ENCODE results near the gene ACKR3. TPM values are rescaled to one million over a fixed set of nuclear protein-coding genes. Genes with fewer than 3 reads are reported as not detected.

Gene ACKR3
- total and polyA plus RNA-seq, 12 donors: 1.1 to 12.8 (median 1.9) TPM

- TF ChIP-seq POLR2A (IDR thresholded peaks at IDR 0.05): no peak
- no peak for TF ChIP-seq CTCF (IDR thresholded peaks at IDR 0.05)
- no peaks in the 10 kb centered on the region for H3K27me3 ChIP-seq
- 81 to 90% (median 87%) methylated on average over 5 to 6 of the region's 6 CpGs for WGBS, 4 donors
- H3K27ac ChIP-seq: no peak overlapping the region
- H3K4me3 ChIP-seq: no peak overlapping the region
- no peak for DNase-seq
- H3K36me3 ChIP-seq (replicated peaks in 1 of 2): no peaks in the 10 kb centered on the region
- no peaks in the 10 kb centered on the region for H3K4me1 ChIP-seq (replicated peaks in 1 of 2)
- no peaks in the 10 kb centered on the region for H3K9me3 ChIP-seq (replicated peaks in 1 of 3)
- intact Hi-C loops (cut with DNase I): no loop called here
Measured at GRCh38 chr2:236617221-236617737, 47.7 kb downstream of the ACKR3 start.

GRCh38 chr2:236617796-236618195 lies 48.2 kb downstream of the ACKR3 start:
- H3K27ac ChIP-seq: no peak overlapping the region
- WGBS, 4 donors: 87 to 91% (median 89%) methylated on average over 10 of the region's 10 CpGs
- H3K36me3 ChIP-seq (replicated peaks in 1 of 2): no peaks in the 10 kb centered on the region
- H3K4me3 ChIP-seq: no peak overlapping the region
- H3K4me1 ChIP-seq (replicated peaks in 1 of 2): no peaks in the 10 kb centered on the region
- no peaks in the 10 kb centered on the region for H3K27me3 ChIP-seq
- no peaks in the 10 kb centered on the region for H3K9me3 ChIP-seq (replicated peaks in 1 of 3)
- intact Hi-C loops (cut with DNase I): no loop called here
- TF ChIP-seq CTCF (IDR thresholded peaks at IDR 0.05) (no peak), POLR2A (IDR thresholded peaks at IDR 0.05) (no peak)
- DNase-seq: no peak

GRCh38 chr2:236618370-236618769 lies 48.7 kb downstream of the ACKR3 start:
- intact Hi-C loops (cut with DNase I): no loop called here
- Histone ChIP-seq H3K27me3 (no peaks in the 10 kb centered on the region), H3K36me3 (replicated peaks in 1 of 2) (no peaks in the 10 kb centered on the region), H3K4me1 (replicated peaks in 1 of 2) (no peaks in the 10 kb centered on the region), H3K4me3 (no peak overlapping the region), H3K9me3 (replicated peaks in 1 of 3) (no peaks in the 10 kb centered on the region), H3K27ac (no peak overlapping the region)
- 71 to 79% (median 77%) methylated on average over 7 of the region's 7 CpGs for WGBS, 4 donors
- no peak for TF ChIP-seq POLR2A (IDR thresholded peaks at IDR 0.05)
- TF ChIP-seq CTCF (IDR thresholded peaks at IDR 0.05): no peak
- no peak for DNase-seq

- Histone ChIP-seq H3K36me3 (replicated peaks in 1 of 2) (no peaks in the 10 kb centered on the region), H3K4me1 (replicated peaks in 1 of 2) (no peaks in the 10 kb centered on the region), H3K4me3 (no peak overlapping the region), H3K27me3 (no peaks in the 10 kb centered on the region), H3K9me3 (replicated peaks in 1 of 3) (no peaks in the 10 kb centered on the region), H3K27ac (no peak overlapping the region)
- TF ChIP-seq CTCF (IDR thresholded peaks at IDR 0.05) (no peak), POLR2A (IDR thresholded peaks at IDR 0.05) (no peak)
- WGBS, 4 donors: 70 to 81% (median 78%) methylated on average over 5 of the region's 5 CpGs
- DNase-seq: no peak
- intact Hi-C loops (cut with DNase I): no loop called here
Measured at GRCh38 chr2:236619910-236620612, 50.4 kb downstream of the ACKR3 start.
